Sigmoid colon (tissue), 7 donors: ENCODE measurements around the gene TNFRSF21. TPM values are rescaled to one million over a fixed set of nuclear protein-coding genes. Genes with fewer than 3 reads are reported as not detected.

Source experiments
- DNase-seq: peaks from one replicate; pipeline ENCODE4 v3.0.0-alpha.2; 2019
- H3K27ac ChIP-seq, 4 donors: fragments of 200-600 bp; sonication (generic); one replicate each; pipeline ENCODE4 v1.5.1; 2016 to 2019; ENCODE audit warnings: mild to moderate bottlenecking in 1 of 4
- H3K27me3 ChIP-seq, 3 donors: fragments of 200-600 bp; sonication (generic); one replicate each; pipeline ENCODE4 v1.5.1; 2019; ENCODE audit warnings: mild to moderate bottlenecking in 1 of 3
- H3K36me3 ChIP-seq, 4 donors: fragments of 200-600 bp; sonication (generic); one replicate each; pipeline ENCODE4 v1.5.1; 2016 to 2019
- H3K4me1 ChIP-seq, 4 donors: fragments of 200-600 bp; sonication (generic); one replicate each; pipeline ENCODE4 v1.5.1; 2017 to 2019
- H3K4me3 ChIP-seq, 4 donors: fragments of 200-600 bp; sonication (generic); one replicate each; pipeline ENCODE4 v1.5.1; 2017 to 2019; ENCODE audit warnings: mild to moderate bottlenecking in 2 of 4, moderate library complexity in 1 of 4
- H3K9me3 ChIP-seq, 4 donors: fragments of 200-600 bp in 3 of 4; sonication (generic) in 3 of 4; one replicate each; pipeline versions ENCODE4 v1.5.1 to v1.6.1; 2013 to 2019
- EP300 ChIP-seq, 4 donors: sonication (generic); formaldehyde crosslinking; IDR thresholded peaks; one replicate each; pipeline ENCODE4 v1.6.1; 2017; ENCODE audit warnings: antibody characterized with exemption in 4 of 4
- POLR2A ChIP-seq, 2 donors: fragments of 450-650 bp; IDR thresholded peaks; one replicate each; pipeline ENCODE4 v1.6.1; 2016; ENCODE audit warnings: antibody characterized with exemption in 2 of 2, mild to moderate bottlenecking in 2 of 2, moderate library complexity in 2 of 2
- POLR2AphosphoS5 ChIP-seq, 4 donors: sonication (generic); formaldehyde crosslinking; IDR thresholded peaks; one replicate each; pipeline ENCODE4 v1.6.1; 2017; ENCODE audit warnings: antibody characterized with exemption in 4 of 4
- WGBS, 2 donors: extraction: QIAGEN DNeasy Blood & Tissue Kit; methylation state at CpG; one replicate each; pipeline ENCODE4 v1.1.7; 2013; 5-methylcytosine and 5-hydroxymethylcytosine counted together
- intact Hi-C: fragments of 100-400 bp; cut with DNase I; formaldehyde crosslinking; loops from one replicate; pipeline ENCODE4 v1.15.1; 2023
- polyA plus RNA-seq, 3 donors: library from polyadenylated mRNA; stranded (reverse); fragments of 200-250 nt; gene quantifications; one replicate each; pipeline ENCODE4 v1.2.3, GENCODE V29; 2013
- total RNA-seq, 4 donors: library from RNA; depleted of rRNA; stranded (reverse); fragments of >200 nt; gene quantifications; one replicate each; pipeline ENCODE4 v1.1.0, GENCODE V29; 2016
- TF ChIP-seq, protein P1 (sequence below), 4 experiments: fragments of 450-650 bp in 3 of 4; fragments of 200-600 bp in 1 of 4; IDR thresholded peaks; one replicate each; pipeline ENCODE4 v1.5.1; 2016 to 2019; ENCODE audit warnings: antibody characterized with exemption in 4 of 4, mild to moderate bottlenecking in 3 of 4, moderate library complexity in 2 of 4
- donor health status: healthy with polysubstance abuse.
- donor health status: Bipolar disorder and iron deficiency.
- donor health status: healthy.

The TNFRSF21 gene
- total and polyA plus RNA-seq, 7 donors, result 15.8 to 49.9 (median 25.3) TPM

DNA sequence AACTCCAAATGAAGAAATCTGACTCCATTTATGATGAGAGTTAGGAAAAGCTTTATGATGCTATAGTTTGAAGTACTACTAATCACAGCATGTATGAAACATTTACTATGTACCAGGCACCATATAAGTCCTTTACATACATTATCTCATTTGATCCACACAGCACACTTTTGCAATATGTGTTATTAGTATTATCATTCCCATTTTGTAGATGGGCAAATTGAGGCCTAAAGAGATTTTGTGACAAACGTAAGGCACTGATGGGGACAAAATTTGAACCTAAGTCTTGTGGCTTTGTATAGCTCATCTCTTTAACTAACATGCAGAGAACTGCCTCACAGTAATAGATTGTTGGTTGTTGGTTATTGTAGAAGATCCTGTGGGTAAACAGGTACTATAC, 14.2 kb upstream of the TNFRSF21 start:
- H3K27ac ChIP-seq, result no peak overlapping the region
- H3K4me3 ChIP-seq, result no peak overlapping the region
- no peaks in the 10 kb centered on the region for H3K27me3 ChIP-seq
- intact Hi-C loops, result no loop called here
- WGBS, 2 donors, result 90 to 96% methylated on average over 1 of the region's 1 CpG
- no peaks in the 10 kb centered on the region for H3K9me3 ChIP-seq
- no peak for DNase-seq
- no peaks in the 10 kb centered on the region for H3K4me1 ChIP-seq
- no peak for TF ChIP-seq EP300 (IDR thresholded peaks at IDR 0.05)
- TF ChIP-seq, protein P1, sequence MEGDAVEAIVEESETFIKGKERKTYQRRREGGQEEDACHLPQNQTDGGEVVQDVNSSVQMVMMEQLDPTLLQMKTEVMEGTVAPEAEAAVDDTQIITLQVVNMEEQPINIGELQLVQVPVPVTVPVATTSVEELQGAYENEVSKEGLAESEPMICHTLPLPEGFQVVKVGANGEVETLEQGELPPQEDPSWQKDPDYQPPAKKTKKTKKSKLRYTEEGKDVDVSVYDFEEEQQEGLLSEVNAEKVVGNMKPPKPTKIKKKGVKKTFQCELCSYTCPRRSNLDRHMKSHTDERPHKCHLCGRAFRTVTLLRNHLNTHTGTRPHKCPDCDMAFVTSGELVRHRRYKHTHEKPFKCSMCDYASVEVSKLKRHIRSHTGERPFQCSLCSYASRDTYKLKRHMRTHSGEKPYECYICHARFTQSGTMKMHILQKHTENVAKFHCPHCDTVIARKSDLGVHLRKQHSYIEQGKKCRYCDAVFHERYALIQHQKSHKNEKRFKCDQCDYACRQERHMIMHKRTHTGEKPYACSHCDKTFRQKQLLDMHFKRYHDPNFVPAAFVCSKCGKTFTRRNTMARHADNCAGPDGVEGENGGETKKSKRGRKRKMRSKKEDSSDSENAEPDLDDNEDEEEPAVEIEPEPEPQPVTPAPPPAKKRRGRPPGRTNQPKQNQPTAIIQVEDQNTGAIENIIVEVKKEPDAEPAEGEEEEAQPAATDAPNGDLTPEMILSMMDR (IDR thresholded peaks at IDR 0.05), result no peak
- TF ChIP-seq POLR2A (IDR thresholded peaks at IDR 0.05), result no peak
- no peak for TF ChIP-seq POLR2AphosphoS5 (IDR thresholded peaks at IDR 0.05)
- H3K36me3 ChIP-seq, result no peaks in the 10 kb centered on the region

DNA sequence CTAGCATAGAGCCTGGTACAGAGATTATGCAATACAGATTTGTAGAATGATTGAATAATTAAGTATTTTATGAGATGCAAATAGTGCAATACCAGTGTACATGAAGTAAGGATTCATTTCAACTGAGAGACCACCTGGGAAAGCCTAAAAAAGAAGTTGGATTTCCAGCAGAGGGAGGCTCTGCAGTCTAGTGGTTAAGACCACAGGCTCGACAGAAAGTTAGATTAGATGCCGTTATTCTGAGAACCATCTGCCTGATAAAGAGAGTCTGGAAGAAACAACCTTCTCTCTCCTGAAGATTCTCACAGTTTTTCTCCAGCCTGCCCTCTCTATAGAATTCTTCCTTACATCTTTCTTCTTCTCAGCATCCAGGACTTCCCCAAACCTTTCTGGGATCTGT, 13.6 kb upstream of the TNFRSF21 start:
- intact Hi-C loops, result no loop called here
- 53 to 88% methylated on average over 2 of the region's 2 CpGs for WGBS, 2 donors
- Histone ChIP-seq H3K4me3 (no peak overlapping the region), H3K27ac (no peak overlapping the region), H3K4me1 (no peaks in the 10 kb centered on the region), H3K27me3 (no peaks in the 10 kb centered on the region), H3K36me3 (no peaks in the 10 kb centered on the region), H3K9me3 (no peaks in the 10 kb centered on the region)
- TF ChIP-seq EP300 (IDR thresholded peaks at IDR 0.05) (no peak), POLR2A (IDR thresholded peaks at IDR 0.05) (no peak), POLR2AphosphoS5 (IDR thresholded peaks at IDR 0.05) (no peak)
- TF ChIP-seq, protein P1 (IDR thresholded peaks at IDR 0.05), result no peak
- no peak for DNase-seq

DNA sequence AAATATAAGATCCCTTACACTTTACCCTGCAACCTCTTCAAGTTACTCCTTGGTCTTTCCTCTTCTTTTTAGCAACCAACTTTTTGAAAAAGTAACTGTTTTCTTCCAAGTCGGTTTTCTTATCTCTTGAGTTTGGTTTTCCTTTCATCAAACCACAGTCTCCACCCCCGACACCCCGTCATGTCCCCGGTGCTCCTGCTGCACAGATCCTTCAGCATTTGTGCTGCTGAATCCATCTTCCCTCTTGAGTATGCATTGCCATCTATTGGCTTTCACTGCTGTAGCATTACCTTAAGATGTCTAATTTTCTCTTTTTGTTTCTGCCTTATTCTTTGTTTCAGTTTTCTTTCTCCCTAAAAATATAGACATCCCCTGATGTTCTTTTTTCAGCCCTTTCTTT, 11.9 kb upstream of the TNFRSF21 start:
- H3K27ac ChIP-seq, result no peak overlapping the region
- no peak for DNase-seq
- H3K36me3 ChIP-seq, result no peaks in the 10 kb centered on the region
- intact Hi-C loops, result no loop called here
- no peaks in the 10 kb centered on the region for H3K4me1 ChIP-seq
- WGBS, 2 donors, result 40 to 80% methylated on average over 4 of the region's 4 CpGs
- no peak overlapping the region for H3K4me3 ChIP-seq
- H3K27me3 ChIP-seq, result no peaks in the 10 kb centered on the region
- TF ChIP-seq EP300 (IDR thresholded peaks at IDR 0.05), result no peak
- no peak for TF ChIP-seq POLR2AphosphoS5 (IDR thresholded peaks at IDR 0.05)
- no peak for TF ChIP-seq POLR2A (IDR thresholded peaks at IDR 0.05)
- TF ChIP-seq, protein P1 (IDR thresholded peaks at IDR 0.05), result no peak
- no peaks in the 10 kb centered on the region for H3K9me3 ChIP-seq

DNA sequence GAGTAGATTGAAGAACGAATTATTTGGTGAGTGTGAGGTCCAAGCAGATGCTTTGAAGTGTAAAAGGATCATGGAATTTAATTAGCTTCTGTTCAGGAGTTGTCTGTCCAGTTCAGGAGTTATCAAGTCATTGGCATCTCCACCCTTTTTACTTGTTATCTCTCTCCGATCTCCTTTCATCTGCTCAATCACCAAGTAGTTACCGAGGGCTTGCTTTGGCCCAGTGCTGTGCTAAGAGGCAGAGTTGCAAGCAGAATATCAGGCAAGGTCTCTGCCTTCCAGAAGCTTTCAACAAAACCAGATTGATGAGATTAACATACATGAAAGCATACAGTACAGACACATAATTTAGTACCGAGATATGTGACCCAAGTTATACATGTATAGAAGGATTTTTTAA, 10.2 kb upstream of the TNFRSF21 start:
- intact Hi-C loops, result no loop called here
- DNase-seq, result no peak
- H3K9me3 ChIP-seq, result no peaks in the 10 kb centered on the region
- no peak overlapping the region for H3K27ac ChIP-seq
- TF ChIP-seq EP300 (IDR thresholded peaks at IDR 0.05), result no peak
- TF ChIP-seq POLR2A (IDR thresholded peaks at IDR 0.05), result no peak
- no peak for TF ChIP-seq POLR2AphosphoS5 (IDR thresholded peaks at IDR 0.05)
- TF ChIP-seq, protein P1 (IDR thresholded peaks at IDR 0.05), result no peak
- 63 to 73% methylated on average over 4 of the region's 4 CpGs for WGBS, 2 donors
- no peaks in the 10 kb centered on the region for H3K27me3 ChIP-seq
- H3K4me1 ChIP-seq, result no peaks in the 10 kb centered on the region
- H3K36me3 ChIP-seq, result no peaks in the 10 kb centered on the region
- H3K4me3 ChIP-seq, result no peak overlapping the region

- no peaks in the 10 kb centered on the region for H3K27me3 ChIP-seq
- no peaks in the 10 kb centered on the region for H3K36me3 ChIP-seq
- H3K4me3 ChIP-seq, result no peak overlapping the region
- H3K4me1 ChIP-seq, result no peaks in the 10 kb centered on the region
- no peak for DNase-seq
- WGBS, 2 donors, result 87% methylated on average over 3 of the region's 3 CpGs
- H3K27ac ChIP-seq, result no peak overlapping the region
- TF ChIP-seq POLR2A (IDR thresholded peaks at IDR 0.05) (no peak), POLR2AphosphoS5 (IDR thresholded peaks at IDR 0.05) (no peak), EP300 (IDR thresholded peaks at IDR 0.05) (no peak)
- TF ChIP-seq, protein P1 (IDR thresholded peaks at IDR 0.05), result no peak
- intact Hi-C loops, result no loop called here
- H3K9me3 ChIP-seq, result no peaks in the 10 kb centered on the region
These were observed 9.7 kb upstream of the TNFRSF21 start for GRCh38 chr6:47319382-47319781.
